ENCODE data around the gene ZNF12.

DNA sequence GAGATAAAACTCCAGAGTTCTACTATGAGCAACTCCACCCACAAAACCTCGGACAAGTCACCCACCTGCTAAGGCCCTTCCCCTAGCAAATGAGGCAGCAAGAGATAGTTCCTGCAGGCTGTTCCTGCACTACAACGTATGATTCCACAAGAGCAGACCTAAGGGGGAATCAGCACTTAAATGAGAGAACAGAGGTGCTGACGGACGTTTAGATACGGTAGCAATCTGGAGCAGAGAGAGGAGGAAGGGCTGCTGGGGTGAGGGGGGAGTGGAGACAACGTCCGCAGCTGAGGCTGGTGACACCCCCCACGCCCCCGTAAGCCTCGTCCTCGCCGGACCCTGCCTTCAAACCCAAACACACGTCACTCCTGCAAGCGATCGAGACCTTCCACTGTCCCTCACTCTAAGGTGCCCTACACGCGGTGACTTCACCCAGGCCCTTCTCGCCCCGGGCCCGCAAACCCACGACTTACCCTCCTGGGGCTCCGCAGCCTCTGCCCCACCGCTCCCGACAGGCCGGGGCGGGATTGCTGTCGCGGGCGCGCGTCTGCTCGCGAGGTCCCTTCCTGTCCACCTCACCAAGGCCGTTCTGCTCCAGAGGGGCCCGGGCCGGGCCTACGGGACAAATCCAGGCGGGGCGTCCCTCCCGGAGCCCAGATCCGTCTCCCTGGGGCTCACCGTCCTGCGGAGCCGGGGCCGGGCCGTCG is 635 bp downstream of the ZNF12 start:
- TF ChIP-seq, protein P1, sequence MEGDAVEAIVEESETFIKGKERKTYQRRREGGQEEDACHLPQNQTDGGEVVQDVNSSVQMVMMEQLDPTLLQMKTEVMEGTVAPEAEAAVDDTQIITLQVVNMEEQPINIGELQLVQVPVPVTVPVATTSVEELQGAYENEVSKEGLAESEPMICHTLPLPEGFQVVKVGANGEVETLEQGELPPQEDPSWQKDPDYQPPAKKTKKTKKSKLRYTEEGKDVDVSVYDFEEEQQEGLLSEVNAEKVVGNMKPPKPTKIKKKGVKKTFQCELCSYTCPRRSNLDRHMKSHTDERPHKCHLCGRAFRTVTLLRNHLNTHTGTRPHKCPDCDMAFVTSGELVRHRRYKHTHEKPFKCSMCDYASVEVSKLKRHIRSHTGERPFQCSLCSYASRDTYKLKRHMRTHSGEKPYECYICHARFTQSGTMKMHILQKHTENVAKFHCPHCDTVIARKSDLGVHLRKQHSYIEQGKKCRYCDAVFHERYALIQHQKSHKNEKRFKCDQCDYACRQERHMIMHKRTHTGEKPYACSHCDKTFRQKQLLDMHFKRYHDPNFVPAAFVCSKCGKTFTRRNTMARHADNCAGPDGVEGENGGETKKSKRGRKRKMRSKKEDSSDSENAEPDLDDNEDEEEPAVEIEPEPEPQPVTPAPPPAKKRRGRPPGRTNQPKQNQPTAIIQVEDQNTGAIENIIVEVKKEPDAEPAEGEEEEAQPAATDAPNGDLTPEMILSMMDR (IDR thresholded peaks at IDR 0.05), result no peak
- TF ChIP-seq POLR2A (IDR thresholded peaks at IDR 0.05), result no peak
